ENCODE data around the gene MCRIP1.

Gene MCRIP1

DNA sequence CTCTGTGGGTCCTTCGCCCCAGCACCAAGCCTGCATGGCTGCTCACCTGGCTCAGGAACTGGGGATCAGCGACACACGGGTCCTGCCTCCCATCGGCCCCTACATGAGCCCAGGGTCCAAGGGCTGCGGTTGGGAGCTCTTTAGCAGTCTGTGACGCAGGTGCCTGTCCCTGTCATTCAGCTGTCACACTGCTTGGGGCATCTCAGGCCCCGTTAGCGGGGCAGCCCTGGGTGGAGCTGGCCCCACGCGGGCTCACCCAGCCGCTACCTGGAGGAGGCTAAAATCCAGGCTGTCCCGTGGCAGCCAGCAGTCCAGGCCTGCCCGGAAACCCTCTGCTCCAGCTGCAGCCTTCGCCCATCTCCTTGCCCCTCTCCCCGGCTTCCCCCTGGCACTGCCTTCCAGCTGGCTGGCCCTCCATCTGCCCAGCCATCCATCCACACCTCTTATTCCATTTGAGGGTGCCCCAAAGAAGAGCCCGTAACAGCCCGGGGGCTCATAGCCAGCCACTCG is 25.8 kb downstream of the MCRIP1 start:
- Histone ChIP-seq H3K36me3 (ENCODE audit: control insufficient read depth in 1 of 2, insufficient read depth in 2 of 2, low read depth in 1 of 2, low read length in 2 of 2) (no peaks in the 10 kb centered on the region), H4K91ac (ENCODE audit: low read length) (no peak overlapping the region), H4K8ac (ENCODE audit: low read length) (no peak overlapping the region), H3K23ac (ENCODE audit: low read length in 2 of 2) (no peak overlapping the region), H2AK5ac (ENCODE audit: low read length, severe bottlenecking) (no peak overlapping the region), H2BK12ac (ENCODE audit: low read length in 2 of 2) (no peak overlapping the region), H2BK15ac (ENCODE audit: low read depth, poor library complexity, severe bottlenecking) (no peak overlapping the region), H3K4me3 (ENCODE audit: insufficient read depth in 1 of 2, low read depth in 1 of 2, low read length in 2 of 2) (no peak overlapping the region), H2BK120ac (ENCODE audit: low read depth, low read length) (no peak overlapping the region), H3K4me2 (ENCODE audit: low read length, poor library complexity, severe bottlenecking) (no peak overlapping the region), H2AFZ (ENCODE audit: low read depth, low read length) (no peak overlapping the region), H2BK5ac (ENCODE audit: low read depth, low read length, poor library complexity, severe bottlenecking) (no peak overlapping the region), H3K79me1 (replicated peaks; ENCODE audit: low read length, poor library complexity, severe bottlenecking) (no peaks in the 10 kb centered on the region), H3K4ac (ENCODE audit: low read depth in 1 of 2, low read length in 2 of 2) (no peak overlapping the region), H3K18ac (ENCODE audit: low read depth in 1 of 2, low read length in 2 of 2) (no peak overlapping the region), H3K9me3 (ENCODE audit: control insufficient read depth, low read length) (no peaks in the 10 kb centered on the region), H3K27ac (ENCODE audit: low read length, poor library complexity, severe bottlenecking) (no peak overlapping the region), H3K4me1 (ENCODE audit: control insufficient read depth, insufficient read depth, low read depth, low read length) (peaks cover 16% of the 10 kb centered on the region), H3K9ac (ENCODE audit: low read length) (no peak overlapping the region), H3K27me3 (ENCODE audit: control insufficient read depth in 1 of 2, insufficient read depth in 1 of 2, low read length in 2 of 2) (peaks cover 61 to 83% of the 10 kb centered on the region in 2 experiments), H3K14ac (ENCODE audit: low read length in 2 of 2) (no peak overlapping the region)
- DNase-seq = no peak
- 79% methylated on average over 18 of the region's 18 CpGs for WGBS

DNA sequence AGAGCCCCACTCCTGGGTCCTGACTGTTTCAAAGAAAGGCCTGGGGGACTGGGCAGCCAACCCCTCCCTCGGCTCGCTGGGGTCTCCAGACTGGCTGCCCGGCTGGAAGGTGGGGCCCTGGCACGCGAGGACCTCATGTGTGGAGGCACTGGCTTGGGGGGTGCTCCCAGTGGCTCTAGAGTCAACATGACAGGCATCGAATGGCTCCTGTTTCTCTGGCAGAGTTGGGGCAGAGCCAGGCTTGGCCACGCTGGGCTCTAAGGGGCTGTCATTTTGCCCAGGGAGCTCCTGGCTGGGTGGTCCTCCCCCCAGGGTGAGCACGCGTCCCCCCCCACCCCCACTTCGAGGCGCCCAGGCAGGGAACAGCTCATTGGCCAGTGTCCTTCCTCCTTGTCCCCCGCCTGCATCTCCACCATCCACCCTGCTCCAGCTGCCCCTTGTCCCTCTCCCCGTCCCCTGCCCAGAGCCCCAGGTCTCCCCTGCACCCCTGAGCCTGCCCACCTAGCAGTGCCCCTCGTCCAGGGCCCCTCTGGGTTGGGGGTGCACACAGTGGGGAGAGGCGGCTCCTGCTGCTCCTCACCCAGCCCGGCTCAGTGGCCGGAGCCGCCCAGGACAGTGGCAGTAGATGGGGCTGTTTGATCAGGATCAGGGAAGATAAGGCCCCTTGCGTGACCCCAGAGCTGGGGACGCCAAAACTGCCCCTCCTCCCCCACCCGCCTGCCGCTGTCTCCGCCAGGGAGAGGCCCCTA is 26.5 kb downstream of the MCRIP1 start:
- H3K23ac ChIP-seq (ENCODE audit: low read length in 2 of 2) = no peak overlapping the region
- H2BK120ac ChIP-seq (ENCODE audit: low read depth, low read length) = no peak overlapping the region
- no peak overlapping the region for H2AFZ ChIP-seq (ENCODE audit: low read depth, low read length)
- H3K4ac ChIP-seq (ENCODE audit: low read depth in 1 of 2, low read length in 2 of 2) = no peak overlapping the region
- H4K8ac ChIP-seq (ENCODE audit: low read length) = no peak overlapping the region
- no peak overlapping the region for H2BK5ac ChIP-seq (ENCODE audit: low read depth, low read length, poor library complexity, severe bottlenecking)
- H2BK12ac ChIP-seq (ENCODE audit: low read length in 2 of 2) = no peak overlapping the region
- H4K91ac ChIP-seq (ENCODE audit: low read length) = no peak overlapping the region
- no peak overlapping the region for H3K18ac ChIP-seq (ENCODE audit: low read depth in 1 of 2, low read length in 2 of 2)
- H3K9ac ChIP-seq (ENCODE audit: low read length) = no peak overlapping the region
- no peak overlapping the region for H2AK5ac ChIP-seq (ENCODE audit: low read length, severe bottlenecking)
- WGBS = 49% methylated on average over 20 of the region's 23 CpGs
- no peak for DNase-seq
- no peak overlapping the region for H3K4me3 ChIP-seq (ENCODE audit: insufficient read depth in 1 of 2, low read depth in 1 of 2, low read length in 2 of 2)
- no peaks in the 10 kb centered on the region for H3K9me3 ChIP-seq (ENCODE audit: control insufficient read depth, low read length)
- H3K27me3 ChIP-seq (ENCODE audit: control insufficient read depth in 1 of 2, insufficient read depth in 1 of 2, low read length in 2 of 2) = peaks cover 67 to 85% of the 10 kb centered on the region in 2 experiments
- no peak overlapping the region for H3K4me2 ChIP-seq (ENCODE audit: low read length, poor library complexity, severe bottlenecking)
- H3K27ac ChIP-seq (ENCODE audit: low read length, poor library complexity, severe bottlenecking) = no peak overlapping the region
- H3K79me1 ChIP-seq (replicated peaks; ENCODE audit: low read length, poor library complexity, severe bottlenecking) = no peaks in the 10 kb centered on the region
- no peak overlapping the region for H2BK15ac ChIP-seq (ENCODE audit: low read depth, poor library complexity, severe bottlenecking)
- peaks cover 16% of the 10 kb centered on the region for H3K4me1 ChIP-seq (ENCODE audit: control insufficient read depth, insufficient read depth, low read depth, low read length)
- no peak overlapping the region for H3K14ac ChIP-seq (ENCODE audit: low read length in 2 of 2)
- H3K36me3 ChIP-seq (ENCODE audit: control insufficient read depth in 1 of 2, insufficient read depth in 2 of 2, low read depth in 1 of 2, low read length in 2 of 2) = no peaks in the 10 kb centered on the region

DNA sequence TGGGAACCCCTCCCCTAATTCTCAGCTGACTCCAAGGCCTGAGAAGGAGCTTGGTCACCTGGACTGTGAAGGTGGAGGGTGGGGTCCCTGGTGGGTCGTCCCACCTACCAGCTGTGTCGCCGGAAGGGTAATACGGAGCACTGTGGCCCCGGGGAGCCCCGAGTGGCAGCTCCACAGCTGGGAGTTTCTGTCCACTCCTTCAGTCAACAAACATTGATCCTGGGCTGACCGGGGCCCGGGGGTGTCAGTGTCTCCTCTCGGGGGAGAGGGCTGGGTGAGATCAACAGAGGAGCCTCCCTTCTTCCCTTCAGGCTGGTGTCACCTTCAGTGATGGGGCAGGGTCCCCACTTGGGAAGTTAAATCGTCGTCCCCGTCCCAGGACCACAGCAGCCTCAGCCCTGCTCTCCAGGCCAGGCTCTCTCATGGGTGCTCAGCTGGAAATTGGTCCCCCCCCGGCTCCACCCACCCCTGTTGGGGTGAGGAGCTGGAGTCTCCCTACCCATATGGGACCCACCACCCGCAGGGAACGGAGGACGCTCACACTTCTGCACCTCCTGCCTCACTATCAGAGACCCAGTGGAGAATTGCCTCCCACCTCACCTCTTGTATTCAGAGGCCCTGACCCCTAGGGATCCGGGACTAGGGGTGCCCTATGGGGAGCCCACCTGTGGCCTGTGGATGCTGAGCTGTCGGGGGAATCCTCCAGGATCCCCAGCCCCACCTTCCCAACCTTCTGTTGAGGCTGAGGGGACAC is 27.2 kb downstream of the MCRIP1 start:
- Histone ChIP-seq H3K4me2 (ENCODE audit: low read length, poor library complexity, severe bottlenecking) (no peak overlapping the region), H2AFZ (ENCODE audit: low read depth, low read length) (no peak overlapping the region), H3K9ac (ENCODE audit: low read length) (no peak overlapping the region), H4K8ac (ENCODE audit: low read length) (no peak overlapping the region), H3K27me3 (ENCODE audit: control insufficient read depth in 1 of 2, insufficient read depth in 1 of 2, low read length in 2 of 2) (peaks cover 73 to 86% of the 10 kb centered on the region in 2 experiments), H2BK120ac (ENCODE audit: low read depth, low read length) (no peak overlapping the region), H3K9me3 (ENCODE audit: control insufficient read depth, low read length) (no peaks in the 10 kb centered on the region), H2BK15ac (ENCODE audit: low read depth, poor library complexity, severe bottlenecking) (no peak overlapping the region), H3K18ac (ENCODE audit: low read depth in 1 of 2, low read length in 2 of 2) (no peak overlapping the region), H3K36me3 (ENCODE audit: control insufficient read depth in 1 of 2, insufficient read depth in 2 of 2, low read depth in 1 of 2, low read length in 2 of 2) (no peaks in the 10 kb centered on the region), H3K14ac (ENCODE audit: low read length in 2 of 2) (no peak overlapping the region), H3K4me1 (ENCODE audit: control insufficient read depth, insufficient read depth, low read depth, low read length) (peaks cover 16% of the 10 kb centered on the region), H2AK5ac (ENCODE audit: low read length, severe bottlenecking) (no peak overlapping the region), H3K23ac (ENCODE audit: low read length in 2 of 2) (no peak overlapping the region), H3K79me1 (replicated peaks; ENCODE audit: low read length, poor library complexity, severe bottlenecking) (no peaks in the 10 kb centered on the region), H3K4me3 (ENCODE audit: insufficient read depth in 1 of 2, low read depth in 1 of 2, low read length in 2 of 2) (no peak overlapping the region), H2BK12ac (ENCODE audit: low read length in 2 of 2) (no peak overlapping the region), H3K4ac (ENCODE audit: low read depth in 1 of 2, low read length in 2 of 2) (no peak overlapping the region), H4K91ac (ENCODE audit: low read length) (no peak overlapping the region), H3K27ac (ENCODE audit: low read length, poor library complexity, severe bottlenecking) (no peak overlapping the region), H2BK5ac (ENCODE audit: low read depth, low read length, poor library complexity, severe bottlenecking) (no peak overlapping the region)
- WGBS = 79% methylated on average over 18 of the region's 18 CpGs
- DNase-seq = no peak
